ENCODE measurements around the gene PCBP3.
A peak's percentile ranks its signal among the peaks of the same experiment; 100 is the strongest.
"Not testable (repeated sequence)": the region's sequence is repeated elsewhere in the genome, so short reads cannot be mapped to it uniquely, and the experiment has no call there.

The PCBP3 gene

DNA sequence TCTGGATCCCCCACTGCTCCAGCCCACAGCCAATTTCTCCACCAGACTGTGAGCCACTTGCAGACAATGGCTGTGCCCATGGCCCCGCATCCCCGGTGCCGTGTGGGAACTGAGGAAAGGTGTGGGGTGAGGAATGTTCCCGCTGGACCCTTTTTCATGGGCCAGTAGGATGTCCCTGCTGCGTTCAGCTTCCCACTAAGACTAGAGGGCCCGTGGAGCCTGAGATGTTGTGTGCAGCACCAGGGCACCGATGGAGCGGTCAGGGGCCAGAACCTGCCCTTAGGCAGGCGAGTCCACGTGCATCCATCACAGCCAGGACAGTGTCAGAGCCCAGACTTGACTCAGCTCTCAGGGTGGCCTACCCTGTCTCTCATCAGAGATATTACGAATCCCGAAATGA is 232.4 kb downstream of the PCBP3 start:
- DNase-seq (ENCODE audit: low spot score) = no peak

- no peak for DNase-seq (ENCODE audit: low spot score)
These were observed 233.1 kb downstream of the PCBP3 start for GRCh38 chr21:45876381-45877170.

DNA sequence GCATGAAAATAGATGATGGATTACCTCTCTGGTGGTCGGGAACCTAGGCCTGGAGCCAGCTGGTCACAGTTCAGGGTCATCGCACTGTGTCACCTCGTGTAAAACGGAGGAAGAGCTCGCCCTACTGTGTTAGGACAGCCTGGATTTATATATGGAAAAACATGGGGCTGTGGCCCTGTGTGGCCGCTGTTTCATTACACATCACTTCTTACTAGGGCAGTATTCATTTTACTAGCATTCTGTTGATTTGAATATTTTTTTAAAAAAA is 233.6 kb downstream of the PCBP3 start:
- no peak for DNase-seq (ENCODE audit: low spot score)

GRCh38 chr21:45877821-45878469 is 234.4 kb downstream of the PCBP3 start:
- peak; percentile 52 for DNase-seq (ENCODE audit: low spot score)

GRCh38 chr21:45880097-45881068 is 236.9 kb downstream of the PCBP3 start:
- DNase-seq (ENCODE audit: low spot score) = peak; percentile 80

DNA sequence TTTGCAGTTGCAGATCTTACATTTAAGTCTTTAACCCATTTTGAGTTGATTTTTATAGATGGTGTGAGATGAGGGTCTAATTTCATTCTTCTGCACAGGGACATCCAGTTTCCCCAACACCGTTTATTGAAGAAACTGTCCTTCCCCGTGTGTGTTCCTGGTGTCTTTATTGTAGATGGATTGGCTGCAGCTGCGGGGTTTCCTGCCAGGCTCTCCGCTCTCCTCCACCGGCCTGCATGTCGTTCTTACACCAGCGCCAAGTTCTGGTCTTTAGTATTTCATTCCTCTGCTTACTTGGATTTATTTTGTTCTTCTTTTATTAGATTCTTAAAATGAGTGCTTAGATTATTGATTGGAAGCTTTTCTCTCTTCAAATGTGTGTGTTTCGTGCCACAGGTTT is 239.1 kb downstream of the PCBP3 start:
- no peak for DNase-seq (ENCODE audit: low spot score)

DNA sequence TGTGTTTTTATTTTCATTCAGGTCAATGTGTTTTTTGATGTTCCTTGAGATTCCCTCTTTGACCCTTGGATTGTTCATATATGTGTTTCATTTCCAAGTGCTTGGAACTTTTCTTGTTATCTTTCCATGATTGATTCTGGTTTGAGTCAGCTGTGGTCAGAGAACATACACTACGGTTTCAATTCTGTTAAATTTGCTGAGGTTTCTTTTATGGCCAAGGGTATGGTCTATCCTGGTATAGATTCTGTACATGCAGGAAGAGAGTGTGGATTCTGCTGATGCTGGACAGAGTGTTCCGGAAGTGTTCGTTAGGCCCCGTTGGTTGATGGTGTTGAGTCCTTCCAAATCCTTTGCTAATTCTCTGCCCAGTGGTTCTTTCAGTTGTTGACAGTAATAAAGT is 239.6 kb downstream of the PCBP3 start:
- no peak for DNase-seq (ENCODE audit: low spot score)

GRCh38 chr21:45885597-45885929 is 242.0 kb downstream of the PCBP3 start:
- no peak for DNase-seq (ENCODE audit: low spot score)

GRCh38 chr21:45885930-45886601 is 242.5 kb downstream of the PCBP3 start:
- not testable (repeated sequence) for DNase-seq (ENCODE audit: low spot score)

DNA sequence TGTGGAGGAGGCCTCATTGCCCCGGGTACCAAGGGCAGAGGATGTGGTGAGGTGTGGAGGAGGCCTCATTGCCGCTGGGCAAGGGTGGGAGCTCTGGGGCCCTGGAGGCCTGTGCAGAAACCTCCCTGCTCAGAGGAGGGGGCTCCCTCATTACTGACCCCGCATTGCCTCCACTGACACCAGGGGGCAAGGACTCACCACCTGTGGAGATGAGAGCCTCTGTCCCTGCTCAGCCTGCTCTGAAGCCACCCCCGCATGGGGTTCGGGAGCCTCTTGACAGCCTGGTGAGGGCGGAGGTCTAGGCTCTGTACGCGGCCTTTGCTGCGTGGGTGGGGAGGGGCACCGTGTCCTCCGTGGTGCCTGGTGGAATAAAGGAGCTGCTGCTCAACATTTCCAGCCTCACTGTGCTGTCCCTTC is 243.1 kb downstream of the PCBP3 start:
- no peak for DNase-seq (ENCODE audit: low spot score)

GRCh38 chr21:45887120-45887611 is 243.6 kb downstream of the PCBP3 start:
- no peak for DNase-seq (ENCODE audit: low spot score)

DNA sequence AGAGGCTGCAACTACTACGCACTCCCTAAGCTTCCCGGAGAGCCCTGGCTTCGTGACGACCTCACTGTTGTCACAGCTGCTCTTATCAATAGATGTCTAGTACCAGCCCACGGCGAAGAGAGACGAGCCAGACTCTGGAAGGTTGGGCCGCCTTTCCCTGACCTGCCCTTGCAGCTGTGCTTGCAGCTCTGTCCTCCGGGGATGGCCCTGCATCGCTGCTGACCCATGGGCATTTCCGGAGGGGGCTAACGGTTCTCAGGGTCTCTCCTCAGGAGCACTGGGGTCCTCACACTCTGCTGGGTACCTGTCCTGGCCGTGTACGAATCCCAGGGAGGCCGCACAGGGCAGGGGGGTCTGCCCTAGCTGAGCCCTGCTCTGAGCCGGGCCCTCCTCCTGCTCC is 244.3 kb downstream of the PCBP3 start:
- no peak for DNase-seq (ENCODE audit: low spot score)

- no peak for DNase-seq (ENCODE audit: low spot score)
These were observed 245.0 kb downstream of the PCBP3 start for GRCh38 chr21:45888386-45889009.

DNA sequence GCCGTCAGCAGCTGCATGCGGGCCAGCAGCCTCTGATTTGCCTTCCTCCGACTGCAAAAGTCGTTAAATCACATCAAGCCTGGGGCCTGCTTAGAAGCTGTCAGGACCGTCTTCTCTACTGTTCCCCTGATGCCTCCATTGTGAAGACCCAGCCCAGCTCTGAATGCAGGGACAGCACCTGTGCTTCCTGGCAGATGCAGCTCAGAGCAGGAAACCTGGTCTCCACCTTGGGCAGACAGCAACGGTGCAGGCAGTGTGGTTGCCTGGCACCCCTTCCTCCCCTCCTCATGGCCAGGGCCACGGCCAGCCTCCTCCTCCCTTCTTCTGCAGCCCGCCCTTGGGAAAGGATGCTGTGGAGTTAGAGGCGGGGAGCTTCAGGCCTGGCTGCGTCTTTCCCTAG is 245.7 kb downstream of the PCBP3 start:
- no peak for DNase-seq (ENCODE audit: low spot score)

DNA sequence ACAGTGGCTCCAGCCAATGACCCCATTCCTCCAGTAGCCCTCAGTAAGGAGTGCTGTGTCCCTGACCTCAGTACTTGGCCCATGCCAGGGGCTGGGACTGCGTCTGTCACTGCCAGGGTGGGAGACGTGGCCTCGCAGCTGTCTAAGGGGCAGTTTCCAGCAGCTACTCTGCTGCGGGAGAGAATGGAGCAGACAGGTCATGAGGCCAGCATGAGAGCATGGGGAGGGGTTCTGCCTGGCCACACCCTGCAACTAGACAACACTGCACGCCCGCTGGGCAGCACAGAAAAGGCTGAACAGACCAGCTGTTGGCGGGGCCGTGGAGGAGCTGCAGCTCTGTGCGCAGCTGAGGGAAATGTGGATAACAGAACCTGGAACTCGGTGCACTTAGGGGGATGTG is 246.4 kb downstream of the PCBP3 start:
- DNase-seq (ENCODE audit: low spot score) = no peak

DNA sequence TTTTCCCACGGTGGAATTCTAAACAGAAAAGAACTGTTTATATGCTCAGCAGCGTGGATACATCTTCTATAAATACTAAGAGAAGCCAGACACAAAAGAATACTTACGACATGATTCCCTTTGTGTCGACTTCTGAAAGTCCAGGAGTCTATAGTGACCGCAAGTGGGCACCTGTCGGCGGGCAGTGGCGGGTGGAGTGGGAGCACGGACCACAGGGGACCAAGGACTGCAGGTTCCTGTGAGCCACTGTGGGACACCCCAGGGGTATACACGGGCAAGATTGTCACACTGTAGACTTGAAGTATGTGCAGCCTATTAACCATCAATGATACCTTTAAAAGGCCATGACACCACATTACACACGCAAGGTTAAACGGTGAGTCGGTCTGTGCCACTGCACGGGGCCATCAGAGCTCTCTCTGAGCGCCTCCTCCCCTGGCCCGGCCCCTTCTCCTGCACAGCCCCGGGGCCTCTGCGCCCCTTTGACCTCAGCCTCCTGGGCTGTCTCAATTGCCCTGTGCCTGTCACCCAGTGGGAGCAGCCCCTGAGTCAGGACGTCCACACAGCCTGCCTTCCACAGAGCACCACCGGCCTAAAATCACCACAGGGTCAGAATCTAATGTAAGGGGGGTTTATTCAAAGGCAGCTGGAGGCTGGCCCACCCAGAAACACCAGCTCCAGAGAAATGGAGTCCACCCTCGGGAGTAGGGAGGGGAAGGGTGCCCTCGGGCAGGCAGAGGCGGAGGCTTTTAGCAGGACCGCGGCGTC is 248.0 kb downstream of the PCBP3 start:
- DNase-seq (ENCODE audit: low spot score) = no peak

GRCh38 chr21:45892156-45892915 is 248.8 kb downstream of the PCBP3 start:
- DNase-seq (ENCODE audit: low spot score) = no peak

DNA sequence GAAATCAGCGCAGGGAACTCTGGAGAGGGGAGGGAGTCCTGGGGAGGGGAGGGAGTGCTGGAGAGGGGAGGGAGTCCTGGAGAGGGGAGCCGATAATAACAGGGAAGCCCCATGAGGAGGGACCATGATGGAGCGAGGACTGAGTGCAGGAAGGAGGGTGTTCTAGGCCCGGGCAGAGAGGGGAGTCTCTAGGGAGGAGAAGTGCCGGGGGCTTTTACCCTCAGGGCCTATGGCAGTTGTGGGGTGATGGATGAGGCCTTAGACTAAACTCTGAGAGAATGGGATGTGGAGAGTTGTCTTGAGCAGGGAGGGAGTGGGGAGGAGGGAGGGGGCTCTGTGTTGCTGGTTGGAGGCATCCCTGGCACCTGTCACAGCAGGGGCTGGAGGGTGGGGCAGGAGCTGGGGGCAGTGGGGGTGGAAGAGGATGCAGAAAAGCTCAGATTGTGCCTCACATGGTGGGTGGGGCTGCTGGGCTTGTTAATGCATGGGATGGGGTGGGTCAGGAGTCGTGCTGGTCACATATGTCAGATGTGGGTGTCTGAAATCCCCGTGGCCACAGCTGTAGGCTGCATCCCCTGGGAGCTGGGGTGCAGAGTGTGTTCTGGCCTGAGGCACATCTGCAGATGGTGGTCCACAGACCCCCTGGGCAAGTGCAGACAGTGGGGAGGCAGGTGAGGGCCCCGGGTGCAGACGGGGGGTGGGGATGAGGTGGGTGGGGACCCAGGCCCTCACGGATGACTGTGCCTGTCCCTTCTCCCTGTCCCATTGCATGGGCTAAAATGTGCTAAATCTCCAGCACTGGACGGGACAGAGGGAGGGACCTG is 249.6 kb downstream of the PCBP3 start:
- no peak for DNase-seq (ENCODE audit: low spot score)

DNA sequence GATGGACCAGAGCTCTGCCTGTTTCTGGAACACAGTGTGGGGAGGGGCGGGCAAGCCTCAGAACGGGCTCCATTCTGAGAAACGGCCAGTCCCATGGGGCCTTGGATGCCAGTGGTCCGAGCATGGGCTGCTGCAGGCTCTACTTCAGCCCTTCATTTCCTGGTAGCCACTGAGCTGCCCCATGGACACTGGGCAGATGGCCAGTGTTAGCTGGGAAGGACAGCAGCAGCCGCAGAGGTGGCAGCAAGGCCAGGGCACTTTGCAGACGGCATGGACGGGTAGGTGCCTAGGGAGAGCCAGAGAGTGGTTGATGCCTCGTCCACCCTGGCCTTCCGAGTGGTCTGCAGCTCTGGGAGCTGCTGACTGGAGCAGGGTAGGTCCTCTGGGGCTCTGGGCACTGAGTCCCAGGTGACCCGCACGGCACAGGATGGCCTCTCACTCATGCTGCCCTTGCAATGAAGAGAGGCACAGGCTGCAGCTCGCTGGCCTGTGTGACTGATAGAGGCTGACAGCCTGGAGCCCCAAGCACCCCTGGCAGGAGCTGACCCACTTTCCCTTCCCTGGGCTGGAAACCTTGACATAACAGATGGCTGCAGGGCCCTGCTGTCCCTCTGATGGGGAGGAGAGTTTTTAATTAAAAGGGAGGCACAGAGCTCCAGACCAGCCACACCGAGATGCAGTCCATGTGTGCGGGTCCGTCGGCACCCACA is 250.4 kb downstream of the PCBP3 start:
- DNase-seq (ENCODE audit: low spot score) = no peak

Measured in hepatic stellate cell (primary cell).